ENCODE data around the gene CRCP. TPM values are rescaled to one million over a fixed set of nuclear protein-coding genes. Genes with fewer than 3 reads are reported as not detected.

Gene CRCP
- polyA plus RNA-seq, 1 experiment: 24.7 TPM

DNA sequence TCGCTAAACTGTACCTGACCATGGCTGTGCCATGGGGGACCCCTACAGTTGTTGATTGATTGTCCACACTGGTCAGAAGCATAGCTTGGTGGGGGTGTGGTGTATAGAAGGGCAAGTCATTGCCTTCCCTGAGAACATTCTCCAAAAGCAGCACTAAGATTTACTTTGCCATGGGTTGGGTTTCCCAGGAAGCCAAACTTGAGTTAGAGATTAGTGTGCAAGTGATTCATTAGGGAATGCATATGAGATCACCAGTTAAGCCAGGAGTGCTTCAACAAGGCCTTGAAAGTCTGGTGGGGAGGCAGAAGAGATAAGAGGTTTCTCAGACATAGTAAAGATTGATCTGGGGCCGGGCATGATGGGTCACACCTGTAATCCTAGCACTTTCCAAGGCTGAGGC lies 69.1 kb downstream of the CRCP start:
- DNase-seq (ENCODE audit: low read depth): peak; percentile 58
- TF ChIP-seq, protein P1, sequence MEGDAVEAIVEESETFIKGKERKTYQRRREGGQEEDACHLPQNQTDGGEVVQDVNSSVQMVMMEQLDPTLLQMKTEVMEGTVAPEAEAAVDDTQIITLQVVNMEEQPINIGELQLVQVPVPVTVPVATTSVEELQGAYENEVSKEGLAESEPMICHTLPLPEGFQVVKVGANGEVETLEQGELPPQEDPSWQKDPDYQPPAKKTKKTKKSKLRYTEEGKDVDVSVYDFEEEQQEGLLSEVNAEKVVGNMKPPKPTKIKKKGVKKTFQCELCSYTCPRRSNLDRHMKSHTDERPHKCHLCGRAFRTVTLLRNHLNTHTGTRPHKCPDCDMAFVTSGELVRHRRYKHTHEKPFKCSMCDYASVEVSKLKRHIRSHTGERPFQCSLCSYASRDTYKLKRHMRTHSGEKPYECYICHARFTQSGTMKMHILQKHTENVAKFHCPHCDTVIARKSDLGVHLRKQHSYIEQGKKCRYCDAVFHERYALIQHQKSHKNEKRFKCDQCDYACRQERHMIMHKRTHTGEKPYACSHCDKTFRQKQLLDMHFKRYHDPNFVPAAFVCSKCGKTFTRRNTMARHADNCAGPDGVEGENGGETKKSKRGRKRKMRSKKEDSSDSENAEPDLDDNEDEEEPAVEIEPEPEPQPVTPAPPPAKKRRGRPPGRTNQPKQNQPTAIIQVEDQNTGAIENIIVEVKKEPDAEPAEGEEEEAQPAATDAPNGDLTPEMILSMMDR (IDR thresholded peaks at IDR 0.05; ENCODE audit: insufficient read depth, low read depth, low read length): no peak
- ChIA-PET POLR2A (no interaction called here), CTCF (interaction anchor here (2.2 kb wide), 1 partner anchor 22 kb away, joined by 9 read pairs; the partner anchor contains the start of gene TPST1)
- H3K4me3 ChIP-seq (ENCODE audit: low read depth, low read length): no peak overlapping the region
- H3K36me3 ChIP-seq (ENCODE audit: control insufficient read depth, insufficient read depth, low read length): no peaks in the 10 kb centered on the region
- no peaks in the 10 kb centered on the region for H3K27me3 ChIP-seq (ENCODE audit: control insufficient read depth, insufficient read depth, low read length)

DNA sequence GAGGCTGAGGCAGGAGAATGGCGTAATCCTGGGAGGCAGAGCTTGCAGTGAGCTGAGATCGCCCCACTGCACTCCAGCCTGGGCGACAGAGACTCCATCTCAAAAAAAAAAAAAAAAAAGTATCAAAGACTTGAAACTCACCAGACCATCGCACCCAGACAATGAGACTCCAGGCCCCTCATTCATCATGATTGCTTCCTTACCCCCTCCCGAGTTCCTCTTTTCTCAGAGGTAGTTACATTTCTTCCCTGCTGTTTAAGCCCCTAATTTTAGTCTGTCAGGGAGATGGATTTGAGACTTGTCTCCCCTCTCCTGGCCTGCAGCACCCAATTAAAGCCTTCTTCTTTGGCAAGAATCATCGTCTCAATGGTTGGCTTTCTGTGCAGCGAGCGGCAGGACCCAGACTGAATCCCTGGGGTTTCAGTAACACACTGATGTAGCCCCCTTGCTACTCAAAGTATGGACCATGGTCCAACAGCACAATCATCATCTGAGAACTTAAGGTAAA lies 71.1 kb downstream of the CRCP start:
- CTCF ChIA-PET: interaction anchor here (1.2 to 2.2 kb wide), 2 partner anchors 11 to 20 kb away, joined by 3 to 9 read pairs; partner anchors contain the start of gene TPST1
- Histone ChIP-seq H3K27me3 (ENCODE audit: control insufficient read depth, insufficient read depth, low read length) (no peaks in the 10 kb centered on the region), H3K36me3 (ENCODE audit: control insufficient read depth, insufficient read depth, low read length) (no peaks in the 10 kb centered on the region), H3K4me3 (ENCODE audit: low read depth, low read length) (no peak overlapping the region)
- POLR2A ChIA-PET: no interaction called here
- no peak for DNase-seq (ENCODE audit: low read depth)
- TF ChIP-seq, protein P1 (IDR thresholded peaks at IDR 0.05; ENCODE audit: insufficient read depth, low read depth, low read length): no peak

DNA sequence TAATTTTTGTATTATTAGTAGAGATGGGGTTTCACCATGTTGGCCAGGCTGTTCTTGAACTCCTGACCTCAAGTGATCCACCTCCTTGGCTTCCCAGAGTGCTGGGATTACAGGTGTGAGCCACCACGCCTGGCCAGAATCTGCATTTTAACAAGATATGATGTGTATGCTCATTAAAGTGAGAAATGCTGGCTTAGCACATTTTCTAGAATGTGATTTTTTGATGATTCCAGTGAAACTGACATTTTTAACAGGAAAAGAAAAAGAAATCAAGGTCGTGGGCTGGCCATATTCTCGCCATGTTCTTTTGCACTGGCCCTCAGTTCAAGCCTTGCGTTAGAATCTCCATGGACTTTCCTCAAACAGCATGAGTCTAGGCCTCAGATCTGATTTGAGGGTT lies 72.3 kb downstream of the CRCP start:
- TF ChIP-seq, protein P1 (IDR thresholded peaks at IDR 0.05; ENCODE audit: insufficient read depth, low read depth, low read length): no peak
- Histone ChIP-seq H3K27me3 (ENCODE audit: control insufficient read depth, insufficient read depth, low read length) (no peaks in the 10 kb centered on the region), H3K4me3 (ENCODE audit: low read depth, low read length) (no peak overlapping the region), H3K36me3 (ENCODE audit: control insufficient read depth, insufficient read depth, low read length) (no peaks in the 10 kb centered on the region)
- POLR2A ChIA-PET: no interaction called here
- DNase-seq (ENCODE audit: low read depth): no peak
- CTCF ChIA-PET: interaction anchor here (1.2 kb wide), 1 partner anchor 15 kb away, joined by 5 read pairs; no protein-coding TSS in a partner anchor

DNA sequence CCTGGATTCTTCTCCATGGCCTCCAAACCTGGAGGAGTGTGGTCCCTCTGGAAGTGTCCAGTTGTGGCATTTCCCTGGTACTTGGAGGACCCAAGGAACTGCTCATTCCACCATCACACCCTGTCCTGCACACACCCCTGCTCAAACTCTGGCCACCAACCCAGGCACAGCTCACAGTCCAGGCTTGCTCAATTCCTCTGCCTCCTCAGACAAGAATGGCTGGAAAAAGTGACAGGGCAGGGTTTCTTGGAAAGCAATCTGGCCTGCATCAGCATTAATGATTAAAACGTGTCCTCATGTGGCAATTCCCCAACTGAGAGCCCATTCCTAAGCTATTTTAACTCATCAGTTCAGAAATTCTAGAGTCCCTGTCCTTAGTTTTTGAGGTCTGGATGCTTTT lies 73.3 kb downstream of the CRCP start:
- no peaks in the 10 kb centered on the region for H3K27me3 ChIP-seq (ENCODE audit: control insufficient read depth, insufficient read depth, low read length)
- ChIA-PET CTCF (interaction anchor here (0.9 to 1.2 kb wide), 2 partner anchors 13 to 14 kb away, joined by 3 to 5 read pairs; no protein-coding TSS in a partner anchor), POLR2A (interaction anchor here (0.6 kb wide), 1 partner anchor 17 kb away, joined by 3 read pairs; the partner anchor contains the start of gene TPST1)
- H3K4me3 ChIP-seq (ENCODE audit: low read depth, low read length): no peak overlapping the region
- peak; percentile 72 for DNase-seq (ENCODE audit: low read depth)
- TF ChIP-seq, protein P1 (IDR thresholded peaks at IDR 0.05; ENCODE audit: insufficient read depth, low read depth, low read length): no peak
- H3K36me3 ChIP-seq (ENCODE audit: control insufficient read depth, insufficient read depth, low read length): no peaks in the 10 kb centered on the region

DNA sequence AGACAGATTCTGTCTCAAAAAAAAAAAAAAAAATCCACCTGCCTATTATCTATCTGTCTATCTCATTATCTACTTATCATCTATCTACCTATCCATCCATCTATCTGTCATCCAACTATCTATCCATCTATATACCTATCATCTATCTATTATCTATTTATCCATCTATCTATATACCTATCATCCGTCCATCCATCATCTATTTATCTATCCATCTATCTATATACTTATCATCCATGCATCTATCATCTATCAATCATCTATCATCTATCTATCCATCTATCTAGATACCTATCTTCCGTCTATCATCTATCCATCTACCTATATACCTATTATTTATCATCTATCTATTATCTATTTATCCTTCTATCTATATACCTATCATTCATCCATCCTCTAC lies 74.0 kb downstream of the CRCP start:
- CTCF ChIA-PET: no interaction called here

More for the DNA sequence above, 74.0 kb downstream of the CRCP start:
- no peak for DNase-seq (ENCODE audit: low read depth)
- TF ChIP-seq, protein P1 (IDR thresholded peaks at IDR 0.05; ENCODE audit: insufficient read depth, low read depth, low read length): no peak
- Histone ChIP-seq H3K4me3 (ENCODE audit: low read depth, low read length) (no peak overlapping the region), H3K36me3 (ENCODE audit: control insufficient read depth, insufficient read depth, low read length) (no peaks in the 10 kb centered on the region), H3K27me3 (ENCODE audit: control insufficient read depth, insufficient read depth, low read length) (no peaks in the 10 kb centered on the region)
- POLR2A ChIA-PET: no interaction called here
